GM19099 (cell line): ENCODE measurements around the gene SPINK6.

ENCODE experiments used
- POLR2A ChIP-seq: IDR thresholded peaks from 3 replicates; pipeline ENCODE4 v1.6.1; 2011; ENCODE audit warnings: low read depth; ENCODE audit not compliant: insufficient read length; ENCODE audit errors: extremely low read depth

SPINK6 gene

DNA sequence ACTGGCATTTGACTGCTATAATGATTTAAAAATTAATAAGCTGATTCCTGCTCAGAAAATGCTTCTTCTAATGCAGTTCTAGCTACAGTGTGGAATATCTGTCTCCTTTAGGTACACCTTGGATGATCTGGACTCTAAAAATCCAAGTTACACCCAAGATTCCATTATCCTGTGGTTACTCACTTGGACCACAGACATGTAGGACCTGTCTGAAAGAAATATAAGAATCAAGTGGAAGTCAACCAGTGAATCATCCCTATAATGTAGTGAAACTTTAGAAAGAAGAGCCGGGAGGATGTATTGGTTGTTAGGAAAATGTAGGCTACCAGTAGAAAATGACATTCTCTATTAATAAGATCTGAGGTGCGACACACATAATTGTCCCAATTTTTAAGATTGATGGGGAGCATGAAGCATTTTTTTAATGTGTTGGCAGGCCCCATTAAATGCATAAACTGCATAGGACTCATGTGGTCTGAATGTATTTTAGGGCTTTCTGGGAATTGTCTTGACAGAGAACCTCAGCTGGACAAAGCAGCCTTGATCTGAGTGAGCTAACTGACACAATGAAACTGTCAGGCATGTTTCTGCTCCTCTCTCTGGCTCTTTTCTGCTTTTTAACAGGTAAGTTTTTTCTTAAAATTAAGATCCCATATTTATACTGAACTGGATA lies at the start of gene SPINK6:
TSS of gene SPINK6 (plus strand) at position 512 of the 673 bp plus-strand sequence. CDS start at position 567, 55 bp downstream.
- no peak for TF ChIP-seq POLR2A

DNA sequence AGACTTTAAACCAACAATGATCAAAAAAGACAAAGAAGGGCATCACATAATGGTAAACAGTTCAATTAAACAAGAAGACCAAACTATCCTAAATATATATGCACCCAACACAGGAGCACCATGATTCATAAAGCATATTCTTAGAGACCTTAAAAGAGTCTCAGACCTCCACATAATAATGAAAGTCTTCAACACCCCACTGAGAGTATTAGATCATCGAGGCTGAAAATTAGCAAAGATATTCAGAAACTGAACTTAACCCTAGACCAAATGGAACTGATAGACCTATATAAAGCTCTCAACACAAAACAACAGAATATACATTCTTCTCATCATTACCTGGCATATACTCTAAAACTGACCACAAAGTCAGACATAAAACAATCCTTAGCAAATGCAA lies 46.2 kb upstream of the SPINK6 start:
- TF ChIP-seq POLR2A: no peak

- TF ChIP-seq POLR2A: no peak
Observed at GRCh38 chr5:148162038-148162437, 40.8 kb upstream of the SPINK6 start.

GRCh38 chr5:148163345-148163744 lies 39.5 kb upstream of the SPINK6 start:
- TF ChIP-seq POLR2A: no peak

DNA sequence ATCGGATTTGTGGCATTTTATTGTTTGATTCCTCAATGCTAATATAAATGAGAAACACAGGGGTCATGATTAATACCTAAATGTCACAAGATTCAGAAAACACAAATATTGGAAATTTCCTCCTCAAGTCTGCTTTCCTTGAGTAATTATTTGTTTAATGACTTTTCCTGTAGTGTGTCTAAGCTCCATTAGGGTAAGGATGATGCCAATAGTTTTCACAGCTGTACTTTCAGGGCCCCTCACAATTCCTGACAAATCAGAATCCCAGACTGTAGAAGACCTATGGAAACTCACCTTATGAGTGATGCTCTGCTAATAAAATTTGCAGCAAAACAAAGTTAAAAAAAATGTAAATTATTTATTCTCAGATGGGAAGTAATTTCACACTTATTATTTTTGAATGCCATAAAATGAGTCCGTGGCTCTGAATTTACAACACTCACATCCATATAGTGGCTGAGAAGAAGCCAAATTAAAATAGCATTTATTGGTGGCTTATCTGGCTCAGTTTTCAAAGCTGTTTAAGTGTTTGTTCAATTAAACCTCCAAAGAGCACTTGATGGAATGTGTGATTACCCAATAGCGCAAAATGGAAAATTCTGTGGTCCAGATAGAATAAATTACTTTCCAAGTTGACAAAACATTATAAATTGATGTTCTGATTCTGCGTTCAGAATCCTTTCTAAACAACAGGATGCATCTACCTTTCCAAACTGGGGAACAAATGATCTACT lies 36.1 kb upstream of the SPINK6 start:
- TF ChIP-seq POLR2A: no peak

DNA sequence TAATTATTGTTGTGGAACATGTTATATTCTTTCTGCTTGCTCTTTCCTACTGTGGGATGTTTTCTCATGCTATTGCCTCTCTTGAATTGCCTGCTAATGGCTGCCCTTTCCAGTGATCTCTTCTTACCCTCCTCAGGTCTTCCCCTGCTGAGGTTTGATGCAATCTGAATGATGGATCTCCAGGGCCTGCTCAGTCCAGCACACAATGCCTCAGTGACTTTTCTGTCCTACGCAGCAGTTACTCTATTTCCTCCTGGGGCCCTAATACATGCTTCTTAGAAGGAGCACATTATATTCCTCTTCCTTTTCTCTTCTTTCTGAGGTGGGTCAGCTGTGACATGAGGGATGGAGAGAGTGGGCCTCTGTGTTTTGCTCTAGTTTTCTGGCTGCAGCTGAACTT lies 34.6 kb upstream of the SPINK6 start, which contains the start of gene SPINK14:
TSS of gene SPINK14 (plus strand) at position 301 of the 400 bp plus-strand sequence. CDS start 1,187 bp downstream, outside the sequence.
- TF ChIP-seq POLR2A: no peak

- TF ChIP-seq POLR2A: no peak
Observed at GRCh38 chr5:148172377-148172776, 30.5 kb upstream of the SPINK6 start.

GRCh38 chr5:148176480-148176879 lies 26.4 kb upstream of the SPINK6 start:
- TF ChIP-seq POLR2A: no peak

- TF ChIP-seq POLR2A: no peak
Observed at GRCh38 chr5:148177207-148177606, 25.6 kb upstream of the SPINK6 start.

DNA sequence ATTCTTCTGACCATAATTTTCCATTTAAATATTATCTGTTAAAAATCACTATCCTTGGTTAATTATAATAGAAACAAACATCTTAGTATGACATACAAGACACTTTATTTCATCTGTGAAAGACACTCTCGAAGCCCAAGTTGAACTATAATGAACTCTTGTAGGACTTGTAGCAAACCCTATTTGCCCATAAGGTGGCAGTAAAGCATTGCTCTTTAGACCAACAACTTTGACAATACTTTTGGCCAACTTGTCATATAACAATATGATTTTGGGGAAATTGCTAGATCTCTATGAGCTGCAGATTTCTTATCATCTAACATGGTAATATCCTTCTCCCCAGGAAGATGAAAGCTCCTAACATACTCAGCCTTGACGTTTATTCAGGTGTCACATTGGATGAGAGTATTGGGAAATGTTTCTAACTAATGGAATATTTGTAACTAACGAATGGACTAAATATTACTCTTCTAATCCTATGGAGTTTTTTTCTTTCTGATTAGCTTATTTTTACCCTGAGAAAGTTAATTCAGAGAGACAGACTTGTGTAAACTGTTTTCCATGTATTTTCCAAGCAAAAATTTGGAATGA lies 23.5 kb upstream of the SPINK6 start:
- TF ChIP-seq POLR2A: no peak

DNA sequence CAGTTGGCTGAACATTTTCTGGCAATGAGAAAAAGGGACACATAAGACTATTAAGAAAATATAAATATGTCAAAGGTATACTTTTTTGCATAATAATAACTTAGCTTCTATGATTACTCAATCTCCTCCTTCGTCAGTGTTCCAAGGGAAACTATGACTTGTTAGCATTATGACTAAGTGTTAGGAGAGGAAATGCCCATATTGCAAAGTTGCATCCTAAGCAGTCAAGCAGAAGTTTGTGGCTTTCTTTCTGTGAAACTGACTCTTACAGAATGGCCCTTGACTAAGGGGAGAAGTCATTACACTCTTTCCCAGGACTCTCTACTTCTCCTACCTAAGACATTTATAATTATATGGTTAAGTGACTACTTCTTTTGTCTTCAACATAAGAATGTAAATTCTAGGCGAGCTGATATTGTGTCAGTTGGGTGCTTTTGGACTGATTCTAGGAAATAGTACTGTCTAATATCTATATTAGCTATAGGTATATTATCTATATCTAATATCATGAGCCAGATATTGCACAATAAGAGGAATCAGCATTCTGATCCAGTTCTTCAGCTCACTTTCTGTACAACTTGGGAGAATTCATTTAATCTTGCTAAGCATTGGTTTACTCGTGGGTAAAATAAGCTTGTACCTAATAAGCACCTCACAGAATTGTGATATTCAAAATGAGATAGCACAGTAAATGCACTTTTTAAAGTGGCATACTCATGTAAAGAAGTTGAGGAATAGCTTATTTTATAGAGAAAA lies 16.4 kb upstream of the SPINK6 start:
- TF ChIP-seq POLR2A: no peak

GRCh38 chr5:148191010-148191409 lies 11.8 kb upstream of the SPINK6 start:
- no peak for TF ChIP-seq POLR2A

DNA sequence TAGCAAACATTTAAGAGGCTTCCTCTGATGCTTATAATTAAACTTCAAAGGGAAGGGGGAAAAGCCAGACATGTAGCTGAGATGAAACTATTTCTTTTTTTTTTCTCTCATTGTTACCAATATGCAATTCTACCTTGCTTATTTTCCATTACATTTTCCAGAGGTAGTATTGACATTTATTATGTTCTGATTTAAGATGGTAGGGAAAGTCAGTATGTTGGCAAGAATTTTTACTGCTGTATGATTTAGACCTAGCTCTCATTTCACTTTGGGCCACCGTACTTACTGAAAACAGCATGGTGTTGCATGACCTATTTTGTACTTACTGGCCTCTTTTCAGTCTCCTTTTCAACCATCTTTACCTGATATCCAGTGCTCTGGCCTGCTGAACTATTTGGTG lies 9.6 kb upstream of the SPINK6 start:
- TF ChIP-seq POLR2A: no peak

GRCh38 chr5:148201151-148201550 lies 1.7 kb upstream of the SPINK6 start:
- no peak for TF ChIP-seq POLR2A
